Esophagus squamous epithelium (tissue), 5 donors: ENCODE measurements around the gene LIPM. TPM values are rescaled to one million over a fixed set of nuclear protein-coding genes. Genes with fewer than 3 reads are reported as not detected.
A peak's percentile ranks its signal among the peaks of the same experiment; 100 is the strongest.

Experiments used
- DNase-seq: peaks from one replicate; lab custom pipeline; 2025; lab: John Stamatoyannopoulos, UW
- H3K27ac ChIP-seq, 4 donors: fragments of 200-600 bp; sonication (generic); one replicate each; pipeline ENCODE4 v1.5.1; 2016 to 2019; ENCODE audit warnings: mild to moderate bottlenecking in 1 of 4
- H3K27me3 ChIP-seq, 4 donors: fragments of 200-600 bp; sonication (generic); 1 replicate in 3 of 4; 2 replicates in 1 of 4; pipeline versions ENCODE4 v1.5.1 to v1.6.0; 2017 to 2021; ENCODE audit warnings: antibody characterized with exemption in 1 of 4
- H3K36me3 ChIP-seq, 3 donors: fragments of 200-600 bp; sonication (generic); one replicate each; pipeline ENCODE4 v1.5.1; 2016 to 2019
- H3K4me1 ChIP-seq, 3 donors: fragments of 200-600 bp; sonication (generic); one replicate each; pipeline ENCODE4 v1.5.1; 2017 to 2019
- H3K4me3 ChIP-seq, 4 donors: fragments of 200-600 bp; sonication (generic); 1 replicate in 3 of 4; 2 replicates in 1 of 4; pipeline ENCODE4 v1.5.1; 2016 to 2019; ENCODE audit warnings: mild to moderate bottlenecking in 2 of 4, moderate library complexity in 1 of 4
- H3K9me3 ChIP-seq, 3 donors: fragments of 200-600 bp; sonication (generic); one replicate each; pipeline ENCODE4 v1.5.1; 2016 to 2019
- CTCF ChIP-seq, 6 experiments: fragments of 450-650 bp in 4 of 6; fragments of 200-600 bp in 2 of 6; sonication (generic) in 2 of 6; IDR thresholded peaks; one replicate each; pipeline ENCODE4 v1.5.1; 2016 to 2019; ENCODE audit warnings: antibody characterized with exemption in 6 of 6, mild to moderate bottlenecking in 4 of 6, moderate library complexity in 4 of 6
- POLR2A ChIP-seq, 4 donors: fragments of 450-650 bp; IDR thresholded peaks; one replicate each; pipeline ENCODE4 v1.6.1; 2017; ENCODE audit warnings: antibody characterized with exemption in 4 of 4, mild to moderate bottlenecking in 4 of 4, moderate library complexity in 3 of 4
- WGBS, 2 donors: methylation state at CpG; one replicate each; pipeline ENCODE4 v1.1.5; 2018; 5-methylcytosine and 5-hydroxymethylcytosine counted together
- intact Hi-C: fragments of 100-400 bp; cut with DNase I; formaldehyde crosslinking; loops from one replicate; pipeline ENCODE4 v1.15.0; 2022
- total RNA-seq, 4 donors: library from RNA; depleted of rRNA; stranded (reverse); fragments of >200 nt; gene quantifications; one replicate each; pipeline ENCODE4 v1.1.0, GENCODE V29; 2016
- donor health status: DM: yes; HTN: yes; CAD: no.

Gene LIPM
- total RNA-seq, 4 donors from 2014 or later = not detected

DNA sequence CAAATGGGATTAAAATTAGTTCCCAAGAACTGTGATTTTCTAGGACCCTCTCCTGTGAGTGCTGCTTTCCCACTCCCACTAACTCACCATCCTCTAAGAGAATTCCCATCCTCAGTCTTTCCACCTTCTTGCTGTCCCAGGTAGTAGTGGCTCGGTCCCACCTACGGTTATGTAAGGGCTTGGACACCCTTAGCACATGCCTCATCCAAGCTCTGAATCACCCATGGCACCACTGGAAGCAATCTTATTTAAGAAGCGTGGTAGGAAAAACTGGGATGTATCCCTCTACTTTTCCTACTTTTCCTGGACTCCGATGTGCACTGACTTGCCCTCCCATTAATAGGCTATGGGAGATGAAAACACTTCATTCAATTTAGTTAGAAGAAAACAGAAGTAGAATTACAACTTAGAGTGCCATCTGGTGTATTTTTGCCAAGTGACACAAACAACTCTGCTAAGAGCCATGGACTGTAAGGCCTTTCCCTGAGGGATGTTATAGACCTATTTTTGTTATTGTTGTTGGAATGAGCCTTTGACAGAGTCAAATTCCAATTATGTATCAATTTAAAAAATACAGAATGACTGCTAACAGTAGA lies 62.8 kb downstream of the LIPM start:
- intact Hi-C loops = no loop called here
- H3K9me3 ChIP-seq = no peaks in the 10 kb centered on the region
- H3K36me3 ChIP-seq = no peaks in the 10 kb centered on the region
- no peak overlapping the region for H3K4me3 ChIP-seq
- H3K27me3 ChIP-seq = no peaks in the 10 kb centered on the region
- whole genome bisulfite sequencing, 2 donors = 37 to 60% methylated on average over 4 of the region's 4 CpGs
- TF ChIP-seq CTCF (IDR thresholded peaks at IDR 0.05) (peak in 5 of 6 experiments; percentile 6 to 56 (median 31)), POLR2A (IDR thresholded peaks at IDR 0.05) (no peak)
- H3K27ac ChIP-seq = peak overlapping the region in 3 of 4 donors; percentile 38 to 66 (median 62)
- no peak for DNase-seq
- H3K4me1 ChIP-seq = peaks cover 0 to 30% (median 11%) of the 10 kb centered on the region in 3 donors

- DNase-seq = no peak
- TF ChIP-seq POLR2A (IDR thresholded peaks at IDR 0.05) (no peak), CTCF (IDR thresholded peaks at IDR 0.05) (no peak)
- WGBS, 2 donors = 34 to 48% methylated on average over 2 of the region's 2 CpGs
Observed at GRCh38 chr10:88866454-88866853, 63.9 kb downstream of the LIPM start.

GRCh38 chr10:88870089-88870488 lies 67.6 kb downstream of the LIPM start:
- TF ChIP-seq CTCF (IDR thresholded peaks at IDR 0.05) = no peak
- TF ChIP-seq POLR2A (IDR thresholded peaks at IDR 0.05) = no peak
- no peak for DNase-seq
- intact Hi-C loops = no loop called here
- no peaks in the 10 kb centered on the region for H3K9me3 ChIP-seq
- no peak overlapping the region for H3K27ac ChIP-seq
- no peaks in the 10 kb centered on the region for H3K27me3 ChIP-seq
- H3K4me1 ChIP-seq = peaks cover 0 to 27% (median 11%) of the 10 kb centered on the region in 3 donors
- H3K4me3 ChIP-seq = no peak overlapping the region
- no peaks in the 10 kb centered on the region for H3K36me3 ChIP-seq

More at GRCh38 chr10:88866454-88866853, 63.9 kb downstream of the LIPM start:
- intact Hi-C loops = no loop called here
- Histone ChIP-seq H3K27me3 (no peaks in the 10 kb centered on the region), H3K36me3 (no peaks in the 10 kb centered on the region), H3K4me3 (no peak overlapping the region), H3K9me3 (no peaks in the 10 kb centered on the region), H3K4me1 (peaks cover 0 to 30% (median 11%) of the 10 kb centered on the region in 3 donors), H3K27ac (peak overlapping the region; percentile 11 to 66 (median 50))

Other genes starting within 250 kb of the LIPM start
- 10 to 100 TPM in 2 of 4 donors, 1 to 10 TPM in 2; 7.9 to 13.5 (median 10.5) TPM for gene RNLS, start 219.4 kb upstream of the LIPM start, total RNA-seq
- under 1 TPM in 1 of 4 donors, not detected in 3; 0.19 TPM for gene LIPJ, start 216.0 kb upstream of the LIPM start, total RNA-seq
- under 1 TPM in 1 of 4 donors, not detected in 3; 0.57 TPM for gene LIPF, start 138.3 kb upstream of the LIPM start, total RNA-seq
- gene LIPK, start 96.5 kb upstream of the LIPM start, total RNA-seq = 1 to 10 TPM in 3 of 4 donors, not detected in 1; 1.9 to 3.3 (median 2.4) TPM
- 1 to 10 TPM in 1 of 4 donors, under 1 TPM in 1, not detected in 2; 0.19 to 2.2 TPM for gene LIPN, start 42.7 kb upstream of the LIPM start, total RNA-seq
- 10 to 100 TPM; 26.3 to 43.5 (median 31.5) TPM for gene ANKRD22, start 49.1 kb downstream of the LIPM start, total RNA-seq
- gene STAMBPL1, start 77.5 kb downstream of the LIPM start, total RNA-seq = 10 to 100 TPM in 2 of 4 donors, 1 to 10 TPM in 2; 3.5 to 21.0 (median 7.6) TPM
- gene ACTA2, start 150.0 kb downstream of the LIPM start, total RNA-seq = 1,000 to 10,000 TPM in 1 of 4 donors, 100 to 1,000 TPM in 2, 10 to 100 TPM in 1; 64.6 to 1,343 (median 285) TPM
- 10 to 100 TPM; 14.9 to 33.6 (median 19.4) TPM for gene FAS, start 188.1 kb downstream of the LIPM start, total RNA-seq